NCI-H446 (cell line): Measurements from ENCODE around the gene CELSR1.

Source experiments
- DNase-seq, 2 experiments: peaks; one replicate each; lab custom pipeline; 2025; lab: John Stamatoyannopoulos, UW

The CELSR1 gene

GRCh38 chr22:46458525-46458924 lies 78.9 kb downstream of the CELSR1 start:
- no peak for DNase-seq

- no peak for DNase-seq
Measured at GRCh38 chr22:46457502-46458488, 79.6 kb downstream of the CELSR1 start.

GRCh38 chr22:46456818-46457163 lies 80.6 kb downstream of the CELSR1 start:
- no peak for DNase-seq

GRCh38 chr22:46455446-46455845 lies 82.0 kb downstream of the CELSR1 start:
- no peak for DNase-seq

DNA sequence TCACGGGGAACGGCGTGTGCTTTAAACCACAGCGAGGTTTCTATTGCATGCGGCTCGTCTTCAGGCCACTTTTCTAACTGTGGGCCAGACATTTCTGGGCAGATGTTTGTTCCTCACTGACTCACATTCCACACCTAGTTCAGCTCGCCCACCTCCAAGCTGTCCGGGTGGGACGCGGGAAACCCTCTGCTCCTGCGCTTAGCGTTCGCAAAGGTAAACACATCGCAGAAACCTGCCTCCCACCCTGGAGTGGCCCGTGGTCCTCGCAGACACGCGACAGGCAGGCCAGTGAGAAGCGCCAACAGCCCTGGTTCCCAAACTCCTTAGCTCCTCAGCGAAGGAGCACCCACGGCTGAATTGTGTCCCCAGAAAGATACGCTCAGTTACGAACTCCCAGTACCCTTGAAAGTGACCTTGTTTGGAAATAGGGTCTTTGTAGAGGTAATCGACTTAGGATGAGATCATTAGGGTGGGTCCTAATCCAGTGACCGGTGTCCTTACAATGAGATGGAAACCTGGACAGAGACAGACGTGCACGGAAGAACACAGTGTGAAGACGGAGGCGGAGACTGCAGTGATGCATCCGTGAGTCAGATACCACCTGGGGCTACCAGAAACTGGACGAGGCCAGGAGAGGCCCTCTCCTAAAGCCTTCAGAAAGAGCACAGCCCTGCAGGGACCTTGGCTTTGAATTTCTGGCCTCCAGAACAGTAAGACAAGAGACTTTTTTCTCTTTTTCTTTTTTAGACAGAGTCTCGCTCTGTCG lies 82.7 kb downstream of the CELSR1 start:
- DNase-seq, result no peak

DNA sequence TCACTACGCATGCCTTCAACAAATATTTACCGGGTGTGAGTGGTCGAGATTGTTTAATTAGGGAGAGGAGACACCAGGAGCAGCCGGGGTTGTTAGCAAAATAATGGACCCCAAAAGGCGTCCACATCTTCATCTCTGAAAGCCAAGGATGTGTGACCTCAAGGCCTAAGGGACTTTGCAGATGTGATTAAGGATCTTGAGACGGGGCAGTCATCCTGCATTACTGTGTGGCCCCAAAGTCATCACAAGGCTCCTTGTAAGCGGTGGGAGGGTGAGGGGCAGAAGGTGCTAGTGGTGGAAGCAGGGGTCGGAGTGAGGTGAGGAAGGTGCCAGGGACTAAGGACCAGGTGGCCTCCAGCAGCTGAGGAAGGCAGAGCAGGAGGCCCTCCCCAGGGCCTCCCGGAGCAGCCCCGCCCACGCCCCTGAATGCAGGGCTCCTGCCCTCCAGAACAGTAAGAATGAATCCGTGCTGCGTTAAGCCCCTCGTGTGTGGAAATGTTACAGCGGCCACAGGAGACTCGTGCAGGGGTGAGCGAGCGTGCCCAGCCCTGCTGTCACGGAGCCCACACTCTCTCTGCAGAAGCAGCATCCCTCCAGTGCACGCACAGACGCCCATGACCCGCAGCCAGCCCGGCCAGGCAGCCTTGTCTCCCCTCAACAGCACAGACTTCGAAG lies 83.5 kb downstream of the CELSR1 start:
- DNase-seq, result no peak

- DNase-seq, result no peak
Measured at GRCh38 chr22:46453006-46453828, 84.2 kb downstream of the CELSR1 start.

- no peak for DNase-seq
Measured at GRCh38 chr22:46452195-46453005, 85.0 kb downstream of the CELSR1 start.

GRCh38 chr22:46451741-46452140 lies 85.7 kb downstream of the CELSR1 start:
- DNase-seq, result no peak

- no peak for DNase-seq
Measured at GRCh38 chr22:46450931-46451561, 86.4 kb downstream of the CELSR1 start.

- no peak for DNase-seq
Measured at GRCh38 chr22:46449974-46450745, 87.3 kb downstream of the CELSR1 start.

GRCh38 chr22:46449116-46449691 lies 88.2 kb downstream of the CELSR1 start:
- DNase-seq, result no peak

GRCh38 chr22:46448333-46448732 lies 89.1 kb downstream of the CELSR1 start:
- DNase-seq, result no peak

GRCh38 chr22:46447906-46448305 lies 89.5 kb downstream of the CELSR1 start:
- no peak for DNase-seq

- DNase-seq, result no peak
Measured at GRCh38 chr22:46446799-46447198, 90.6 kb downstream of the CELSR1 start.

- no peak for DNase-seq
Measured at GRCh38 chr22:46445771-46446420, 91.5 kb downstream of the CELSR1 start.

- DNase-seq, result no peak
Measured at GRCh38 chr22:46444390-46444854, 93.0 kb downstream of the CELSR1 start.

GRCh38 chr22:46443850-46444389 lies 93.5 kb downstream of the CELSR1 start:
- no peak for DNase-seq
